GM21526 (cell line): ENCODE data around the gene IVNS1ABP.

Experiments used
- ATAC-seq: cut with Tn5 transposase; IDR thresholded peaks from one replicate; pipeline ENCODE4 v1.9.1; 2021; ENCODE audit warnings: moderate library complexity; ENCODE audit not compliant: unreplicated experiment, low FRiP score

IVNS1ABP gene

GRCh38 chr1:185317034-185317885 lies at the start of gene IVNS1ABP:
Gene IVNS1ABP (minus strand): TSS chr1:185317243. CDS start chr1:185309493, 7,750 bp downstream.
- ATAC-seq, result peak; percentile 75

GRCh38 chr1:185365951-185366350 lies 48.9 kb upstream of the IVNS1ABP start:
- no peak for ATAC-seq

GRCh38 chr1:185364528-185364927 lies 47.5 kb upstream of the IVNS1ABP start:
- ATAC-seq, result peak; percentile 46

GRCh38 chr1:185363205-185363604 lies 46.2 kb upstream of the IVNS1ABP start:
- ATAC-seq, result no peak

- no peak for ATAC-seq
Observed at GRCh38 chr1:185360714-185361113, 43.7 kb upstream of the IVNS1ABP start.

DNA sequence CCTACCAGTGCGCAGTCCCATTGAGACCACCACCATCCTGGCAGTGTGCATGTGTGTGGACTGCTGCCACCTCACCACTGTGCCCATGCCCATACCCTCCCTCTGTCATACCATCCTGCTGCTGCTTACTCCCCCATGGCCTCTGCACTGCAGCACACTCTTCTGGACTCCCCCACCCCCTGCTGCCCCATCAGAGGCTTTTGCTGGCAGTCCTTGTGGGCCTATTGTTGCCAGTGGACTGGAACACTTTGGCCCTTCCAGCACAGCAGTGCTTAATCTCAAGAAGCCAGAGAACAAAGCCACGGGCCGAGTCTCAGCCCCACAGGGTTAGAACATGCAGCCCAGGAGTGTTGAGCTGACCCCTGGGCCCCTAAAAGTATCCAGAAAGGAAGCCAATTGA lies 41.9 kb upstream of the IVNS1ABP start:
- no peak for ATAC-seq

GRCh38 chr1:185355947-185356346 lies 38.9 kb upstream of the IVNS1ABP start:
- ATAC-seq, result no peak

- no peak for ATAC-seq
Observed at GRCh38 chr1:185353124-185353523, 36.1 kb upstream of the IVNS1ABP start.

- no peak for ATAC-seq
Observed at GRCh38 chr1:185351734-185352466, 34.9 kb upstream of the IVNS1ABP start.

DNA sequence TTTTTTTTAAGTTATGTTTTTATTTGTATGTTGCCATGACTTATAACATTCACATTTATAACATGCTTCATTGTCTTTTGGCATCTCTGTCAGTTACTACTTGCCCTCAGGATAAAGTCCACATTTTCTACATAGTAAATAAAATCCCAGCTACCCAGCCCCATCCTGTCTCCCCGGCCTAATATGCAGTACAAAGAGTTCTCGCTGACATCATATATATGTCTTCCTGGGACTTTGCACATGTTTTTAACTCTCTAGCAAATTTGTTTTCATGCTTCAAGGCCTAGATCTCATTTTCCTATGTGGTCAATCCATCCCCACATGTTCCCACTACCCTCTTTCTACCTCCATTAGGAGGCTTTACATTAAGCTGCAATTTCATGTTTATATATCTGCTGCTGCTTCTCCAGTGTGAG lies 33.0 kb upstream of the IVNS1ABP start:
- ATAC-seq, result no peak

DNA sequence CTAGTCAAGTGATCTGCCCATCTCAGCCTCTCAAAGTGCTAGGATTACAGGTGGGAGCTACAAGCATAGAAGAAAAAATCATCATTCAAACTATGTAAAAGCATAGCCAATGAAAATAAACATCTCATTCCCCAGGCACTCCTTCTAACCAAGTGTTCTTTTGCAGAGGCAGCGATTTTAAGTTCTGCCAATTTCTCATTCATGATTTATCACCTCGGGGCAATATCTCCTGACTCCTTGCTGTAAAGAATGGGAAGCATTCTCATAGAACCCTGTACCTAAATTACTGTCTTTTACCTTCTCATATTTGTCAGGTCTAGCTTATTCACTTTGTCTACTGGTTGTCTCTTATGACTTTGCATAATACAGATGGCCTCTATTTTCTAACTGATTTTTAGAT lies 32.5 kb upstream of the IVNS1ABP start:
- ATAC-seq, result no peak

GRCh38 chr1:185348985-185349384 lies 31.9 kb upstream of the IVNS1ABP start:
- no peak for ATAC-seq

DNA sequence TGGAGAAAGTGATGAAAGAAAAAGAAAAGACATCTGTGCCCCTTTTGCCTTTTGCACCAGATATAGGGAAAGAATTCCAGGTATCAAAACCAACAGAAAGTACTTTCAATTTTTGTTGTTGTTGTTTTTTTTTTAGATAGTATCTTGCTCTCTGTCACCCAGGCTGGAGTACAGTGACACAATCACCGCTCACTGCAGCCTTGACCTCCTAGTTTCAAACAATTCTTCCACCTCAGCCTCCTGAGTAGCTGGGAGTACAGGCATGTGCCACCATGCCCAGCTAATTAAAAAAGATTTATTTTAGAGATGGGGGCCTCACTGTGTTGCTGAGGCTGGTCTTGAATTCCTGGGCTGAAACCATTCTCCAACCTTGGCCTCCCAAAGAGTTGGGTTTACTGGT lies 31.3 kb upstream of the IVNS1ABP start:
- ATAC-seq, result no peak

- no peak for ATAC-seq
Observed at GRCh38 chr1:185345913-185346720, 29.1 kb upstream of the IVNS1ABP start.

GRCh38 chr1:185343306-185343705 lies 26.3 kb upstream of the IVNS1ABP start:
- ATAC-seq, result no peak

- no peak for ATAC-seq
Observed at GRCh38 chr1:185342672-185343259, 25.7 kb upstream of the IVNS1ABP start.

DNA sequence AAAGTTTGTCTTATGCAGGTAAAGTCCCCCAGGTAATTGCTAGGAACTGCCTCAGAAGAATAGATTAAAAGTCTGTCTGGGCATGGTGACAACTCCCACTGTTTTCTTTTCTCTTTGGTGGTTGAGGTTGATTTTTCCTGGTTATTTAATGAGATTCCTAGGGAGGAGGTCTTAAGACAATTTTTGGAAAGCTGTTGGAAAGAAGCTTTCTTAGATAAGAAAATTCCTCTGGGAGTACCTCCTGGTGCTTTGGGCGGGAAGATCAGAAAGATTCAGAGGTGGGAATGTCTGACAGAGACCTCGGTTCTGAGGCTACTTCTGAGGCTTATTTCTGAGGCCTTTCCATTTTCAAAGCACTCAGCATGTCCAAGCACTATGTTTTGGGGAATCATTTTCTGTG lies 25.0 kb upstream of the IVNS1ABP start:
- no peak for ATAC-seq

- ATAC-seq, result no peak
Observed at GRCh38 chr1:185341196-185341781, 24.2 kb upstream of the IVNS1ABP start.

DNA sequence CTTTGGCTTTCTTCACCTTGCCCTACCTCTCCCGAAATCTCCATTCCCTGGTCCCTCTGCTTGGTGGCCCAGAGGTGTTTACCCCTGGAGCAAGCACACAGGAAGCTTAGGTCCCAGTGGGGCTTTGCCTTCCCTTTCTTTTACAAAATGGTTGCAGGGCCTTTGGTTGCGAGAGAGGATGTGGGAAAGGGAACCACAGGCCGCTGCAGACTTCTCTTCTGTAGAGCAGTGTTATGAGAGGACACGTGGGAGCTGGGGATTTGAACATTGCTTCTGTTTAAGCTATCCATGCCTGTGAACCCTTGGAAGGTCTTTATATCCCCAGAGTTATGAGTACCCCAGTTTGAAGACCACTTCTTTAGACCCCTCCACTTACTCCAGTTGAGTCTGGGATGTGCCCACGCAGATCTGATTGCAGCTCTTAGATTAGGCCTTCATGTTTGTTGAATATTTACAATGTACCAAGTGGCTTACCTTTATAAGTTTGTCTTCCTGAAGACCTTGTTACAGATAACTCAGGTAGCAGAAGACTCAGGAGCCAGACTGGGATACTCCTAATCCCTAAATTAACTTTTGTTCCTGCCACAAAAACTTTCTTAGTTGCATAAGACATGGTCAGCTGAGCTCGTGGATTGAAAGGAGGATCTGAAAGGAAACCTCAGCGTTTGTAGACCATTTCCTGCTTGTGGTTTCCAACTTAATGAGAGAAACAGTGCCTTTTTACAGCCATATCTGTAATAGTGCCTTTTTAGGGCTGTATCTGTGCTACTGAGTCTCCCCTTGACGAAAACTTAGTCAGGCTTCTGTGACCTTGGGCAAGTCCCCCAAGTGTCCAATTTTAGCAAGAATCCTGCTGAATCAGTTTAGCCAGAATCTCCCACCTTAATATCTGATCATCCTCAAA lies 21.9 kb upstream of the IVNS1ABP start:
- ATAC-seq, result peak; percentile 99
